B cell (primary cell): ENCODE results near the gene C2CD4A. TPM values are rescaled to one million over a fixed set of nuclear protein-coding genes. Genes with fewer than 3 reads are reported as not detected.

Experiments
- ATAC-seq: fragments of 200-7000 bp; cut with Tn5 transposase; one replicate; pipeline ENCODE4 v1.10.0; 2021; ENCODE audit warnings: low read depth, mild to moderate bottlenecking, moderate number of reproducible peaks, moderate library complexity
- CTCF ChIA-PET: fragments of 350-600 bp; sonication (Branson Sonifier 250); formaldehyde crosslinking; loops from one replicate; lab custom pipeline; 2021; ENCODE audit warnings: antibody characterized with exemption, inconsistent platforms; lab: Charles Lee
- POLR2A ChIA-PET: fragments of 350-600 bp; sonication (Branson Sonifier 250); formaldehyde crosslinking; loops from one replicate; lab custom pipeline; 2021; ENCODE audit warnings: antibody characterized with exemption; lab: Charles Lee
- DNase-seq: peaks from one replicate; pipeline ENCODE4 v3.0.0; 2013
- H2AFZ ChIP-seq: 2 replicates; pipeline ENCODE4 v1.6.1; 2012; ENCODE audit warnings: mild to moderate bottlenecking, low read depth, low read length; ENCODE audit not compliant: insufficient read depth, poor library complexity, severe bottlenecking
- H3K27ac ChIP-seq, 2 donors: 1 replicate in 1 of 2; 2 replicates in 1 of 2; pipeline ENCODE4 v1.5.1; 2012 to 2013; ENCODE audit warnings: low read length in 2 of 2, mild to moderate bottlenecking in 2 of 2, moderate library complexity in 1 of 2
- H3K27me3 ChIP-seq, 4 experiments: fragments of 200-600 bp in 1 of 4; sonication (generic) in 1 of 4; replicated peaks in 1 of 4; 1 replicate in 2 of 4; 2 replicates in 2 of 4; pipeline versions ENCODE4 v1.6.1 to v1.7.0; 2013 to 2016; ENCODE audit warnings: low read length in 3 of 4, mild to moderate bottlenecking in 2 of 4, mixed read lengths in 1 of 4, moderate library complexity in 1 of 4; ENCODE audit not compliant: insufficient read depth in 4 of 4, control insufficient read depth in 3 of 4; ENCODE audit errors: control extremely low read depth in 1 of 4
- H3K36me3 ChIP-seq, 2 experiments: replicated peaks in 1 of 2; 1 replicate in 1 of 2; 2 replicates in 1 of 2; pipeline versions ENCODE4 v1.6.1 to v1.7.1; 2013; ENCODE audit warnings: low read length in 1 of 2; ENCODE audit not compliant: insufficient read depth in 2 of 2, control insufficient read depth in 1 of 2; ENCODE audit errors: control extremely low read depth in 1 of 2, extremely low read depth in 1 of 2
- H3K4me1 ChIP-seq, 2 donors: fragments of 200-600 bp in 1 of 2; sonication (generic) in 1 of 2; 1 replicate in 1 of 2; 2 replicates in 1 of 2; pipeline versions ENCODE4 v1.5.1 to v1.6.1; 2013 to 2017; ENCODE audit warnings: low read length in 2 of 2; ENCODE audit not compliant: control insufficient read depth in 2 of 2, insufficient read depth in 2 of 2
- H3K4me2 ChIP-seq: replicated peaks from 2 replicates; pipeline ENCODE3; 2012; ENCODE audit warnings: mild to moderate bottlenecking, low read depth, low read length; ENCODE audit not compliant: poor library complexity, severe bottlenecking
- H3K4me3 ChIP-seq, 5 experiments: fragments of 200-600 bp in 1 of 5; sonication (generic) in 1 of 5; 1 replicate in 3 of 5; 2 replicates in 2 of 5; pipeline versions ENCODE4 v1.5.1 to v1.7.0; 2011 to 2016; ENCODE audit warnings: low read length in 4 of 5, mild to moderate bottlenecking in 4 of 5, low read depth in 2 of 5, control low read depth in 1 of 5, moderate library complexity in 1 of 5; ENCODE audit not compliant: insufficient read depth in 1 of 5; ENCODE audit errors: control extremely low read depth in 1 of 5, extremely low read depth in 1 of 5
- H3K79me2 ChIP-seq: fragments of 200-600 bp; sonication (generic); one replicate; pipeline ENCODE4 v1.6.0; 2016; ENCODE audit warnings: low read length; ENCODE audit not compliant: control insufficient read depth, insufficient read depth
- H3K9ac ChIP-seq: fragments of 200-600 bp; sonication (generic); 2 replicates; pipeline ENCODE4 v1.6.1; 2017; ENCODE audit warnings: mild to moderate bottlenecking, low read length, moderate library complexity
- H3K9me3 ChIP-seq, 3 donors: one replicate each; pipeline versions ENCODE4 v1.6.1 to v1.7.1; 2013; ENCODE audit warnings: low read length in 2 of 3; ENCODE audit not compliant: control insufficient read depth in 2 of 3, insufficient read depth in 1 of 3; ENCODE audit errors: control extremely low read depth in 1 of 3
- H4K20me1 ChIP-seq: 2 replicates; pipeline ENCODE4 v1.6.0; 2012; ENCODE audit warnings: mild to moderate bottlenecking, low read length; ENCODE audit not compliant: insufficient read depth, control insufficient read depth, poor library complexity, severe bottlenecking
- H3K27ac Mint-ChIP-seq: one replicate; pipeline ENCODE4 v1.8.0; 2021; ENCODE audit warnings: mixed read lengths
- H3K27me3 Mint-ChIP-seq: one replicate; pipeline ENCODE4 v1.8.0; 2021; ENCODE audit warnings: mixed read lengths
- H3K4me1 Mint-ChIP-seq: one replicate; pipeline ENCODE4 v1.8.0; 2021; ENCODE audit warnings: mixed read lengths
- H3K4me3 Mint-ChIP-seq: one replicate; pipeline ENCODE4 v1.8.0; 2021; ENCODE audit warnings: mixed read lengths
- H3K9me3 Mint-ChIP-seq: one replicate; pipeline ENCODE4 v1.8.0; 2022; ENCODE audit warnings: mixed read lengths; ENCODE audit not compliant: insufficient read depth
- EZH2 ChIP-seq: IDR thresholded peaks from 2 replicates; pipeline ENCODE4 v1.6.1; 2012; ENCODE audit warnings: borderline replicate concordance, low read depth, mild to moderate bottlenecking, moderate library complexity, low read length; ENCODE audit not compliant: insufficient read depth, poor library complexity, severe bottlenecking
- WGBS: methylation state at CpG from one replicate; pipeline ENCODE4 v1.1.5; 2013; ENCODE audit warnings: missing lambda C conversion rate; ENCODE audit not compliant: insufficient coverage; 5-methylcytosine and 5-hydroxymethylcytosine counted together
- intact Hi-C: fragments of 100-400 bp; cut with micrococcal nuclease; formaldehyde crosslinking; loops from one replicate; pipeline ENCODE4 v1.10.0; 2022
- polyA plus RNA-seq: library from polyadenylated mRNA; depleted of rRNA; stranded (reverse); fragments of >200 nt; gene quantifications from 2 replicates; pipeline ENCODE4 v1.2.3, GENCODE V29; 2012
- total RNA-seq, 2 donors: library from RNA; stranded (reverse); fragments of 120-200 nt in 1 of 2; gene quantifications; 1 replicate in 1 of 2; 2 replicates in 1 of 2; pipeline versions ENCODE4 v1.2.3 to v1.2.4, GENCODE V29; 2013 to 2022
- TF ChIP-seq, protein P1 (sequence below): fragments of 200-600 bp; IDR thresholded peaks from one replicate; pipeline ENCODE4 v1.8.0; 2022; ENCODE audit warnings: antibody characterized with exemption, mild to moderate bottlenecking

The C2CD4A gene
- total and polyA plus RNA-seq, 2 donors (not counting 1 experiment from before 2014, with no cell fraction given) = not detected

- Histone ChIP-seq H3K4me3 (no peak overlapping the region), H3K9me3 (peaks cover 0 to 2% (median 0%) of the 10 kb centered on the region in 3 donors), H3K27ac (no peak overlapping the region), H4K20me1 (no peaks in the 10 kb centered on the region), H3K79me2 (no peaks in the 10 kb centered on the region), H3K9ac (no peak overlapping the region), H3K36me3 (no peaks in the 10 kb centered on the region), H2AFZ (no peak overlapping the region), H3K4me2 (no peak overlapping the region), H3K27me3 (no peaks in the 10 kb centered on the region), H3K4me1 (no peaks in the 10 kb centered on the region)
- Mint-ChIP-seq H3K4me3 (no peak overlapping the region), H3K9me3 (peaks cover 14% of the 10 kb centered on the region), H3K27me3 (peaks cover 12% of the 10 kb centered on the region), H3K4me1 (no peaks in the 10 kb centered on the region), H3K27ac (no peak overlapping the region)
- TF ChIP-seq, protein P1, sequence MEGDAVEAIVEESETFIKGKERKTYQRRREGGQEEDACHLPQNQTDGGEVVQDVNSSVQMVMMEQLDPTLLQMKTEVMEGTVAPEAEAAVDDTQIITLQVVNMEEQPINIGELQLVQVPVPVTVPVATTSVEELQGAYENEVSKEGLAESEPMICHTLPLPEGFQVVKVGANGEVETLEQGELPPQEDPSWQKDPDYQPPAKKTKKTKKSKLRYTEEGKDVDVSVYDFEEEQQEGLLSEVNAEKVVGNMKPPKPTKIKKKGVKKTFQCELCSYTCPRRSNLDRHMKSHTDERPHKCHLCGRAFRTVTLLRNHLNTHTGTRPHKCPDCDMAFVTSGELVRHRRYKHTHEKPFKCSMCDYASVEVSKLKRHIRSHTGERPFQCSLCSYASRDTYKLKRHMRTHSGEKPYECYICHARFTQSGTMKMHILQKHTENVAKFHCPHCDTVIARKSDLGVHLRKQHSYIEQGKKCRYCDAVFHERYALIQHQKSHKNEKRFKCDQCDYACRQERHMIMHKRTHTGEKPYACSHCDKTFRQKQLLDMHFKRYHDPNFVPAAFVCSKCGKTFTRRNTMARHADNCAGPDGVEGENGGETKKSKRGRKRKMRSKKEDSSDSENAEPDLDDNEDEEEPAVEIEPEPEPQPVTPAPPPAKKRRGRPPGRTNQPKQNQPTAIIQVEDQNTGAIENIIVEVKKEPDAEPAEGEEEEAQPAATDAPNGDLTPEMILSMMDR = no peak
- TF ChIP-seq EZH2 = no peak
- intact Hi-C loops = no loop called here
- ChIA-PET POLR2A (no interaction called here), CTCF (interaction anchor here (1.3 to 1.4 kb wide), 2 partner anchors 9 to 12 kb away, joined by 3 to 5 read pairs; no protein-coding TSS in a partner anchor)
- no peak for DNase-seq
- ATAC-seq = no peak
- 86% methylated on average over 5 of the region's 9 CpGs for WGBS
These were observed 16.7 kb downstream of the C2CD4A start for GRCh38 chr15:62083194-62084154.

DNA sequence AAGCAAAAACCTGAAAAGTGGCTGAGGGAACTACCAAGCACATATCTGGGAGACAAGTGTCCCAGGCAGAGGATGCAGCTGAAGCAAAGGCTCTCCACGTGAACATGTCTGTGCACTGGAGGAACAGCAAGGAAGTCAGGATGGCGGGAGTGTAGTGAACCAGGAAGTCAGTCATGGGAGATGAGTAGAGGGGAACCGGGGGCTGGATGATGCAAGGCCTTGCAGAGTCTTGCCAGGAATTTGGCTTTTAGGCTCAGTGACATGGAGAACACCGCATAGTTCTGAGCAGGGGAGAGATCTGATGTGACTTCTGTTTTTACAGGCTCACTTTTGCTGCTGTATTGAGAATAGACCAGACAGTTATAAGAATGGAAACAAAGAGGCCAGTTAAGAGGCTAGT is 19.0 kb downstream of the C2CD4A start:
- Histone ChIP-seq H3K9me3 (peaks cover 0 to 2% (median 0%) of the 10 kb centered on the region in 3 donors), H3K9ac (no peak overlapping the region), H4K20me1 (no peaks in the 10 kb centered on the region), H3K4me2 (no peak overlapping the region), H3K27me3 (peaks cover 0 to 3% (median 0%) of the 10 kb centered on the region in 4 experiments), H3K79me2 (no peaks in the 10 kb centered on the region), H2AFZ (no peak overlapping the region), H3K36me3 (no peaks in the 10 kb centered on the region), H3K4me3 (no peak overlapping the region), H3K27ac (no peak overlapping the region), H3K4me1 (no peaks in the 10 kb centered on the region)
- Mint-ChIP-seq H3K4me3 (no peak overlapping the region), H3K27ac (no peak overlapping the region), H3K27me3 (peaks cover 19% of the 10 kb centered on the region), H3K9me3 (peaks cover 14% of the 10 kb centered on the region), H3K4me1 (no peaks in the 10 kb centered on the region)
- WGBS = 94% methylated on average over 4 of the region's 4 CpGs
- DNase-seq (no peak), ATAC-seq (no peak)
- TF ChIP-seq, protein P1 = no peak
- no peak for TF ChIP-seq EZH2
- POLR2A ChIA-PET = no interaction called here
- intact Hi-C loops = no loop called here
- CTCF ChIA-PET = no interaction called here
